Skeletal muscle satellite cell (primary cell): ENCODE results near the gene FECH.

Experiments used
- H3K27me3 ChIP-seq: 2 replicates; pipeline ENCODE4 v1.7.0; 2013; ENCODE audit warnings: low read length; ENCODE audit not compliant: control insufficient read depth, insufficient read depth
- H3K36me3 ChIP-seq: 2 replicates; pipeline ENCODE4 v1.7.0; 2013; ENCODE audit warnings: mild to moderate bottlenecking, control low read depth, low read length; ENCODE audit not compliant: insufficient read depth
- H3K4me1 ChIP-seq: 2 replicates; pipeline ENCODE4 v1.7.0; 2013; ENCODE audit warnings: low read length; ENCODE audit not compliant: control insufficient read depth, insufficient read depth
- H3K4me2 ChIP-seq: 2 replicates; pipeline ENCODE4 v1.7.0; 2013; ENCODE audit warnings: mild to moderate bottlenecking, low read length
- H3K4me3 ChIP-seq: 2 replicates; pipeline ENCODE4 v1.7.0; 2013; ENCODE audit warnings: low read length
- H3K9ac ChIP-seq: 2 replicates; pipeline ENCODE4 v1.7.0; 2013; ENCODE audit warnings: mild to moderate bottlenecking, low read depth, low read length, moderate library complexity
- H3K9me3 ChIP-seq: replicated peaks from 2 replicates; pipeline ENCODE4 v1.7.0; 2013; ENCODE audit warnings: mild to moderate bottlenecking, control low read depth, low read length

Gene FECH

GRCh38 chr18:57543560-57543959 lies 42.9 kb downstream of the FECH start:
- no peak overlapping the region for H3K9ac ChIP-seq
- no peaks in the 10 kb centered on the region for H3K9me3 ChIP-seq
- peaks cover 16% of the 10 kb centered on the region for H3K4me1 ChIP-seq
- H3K4me2 ChIP-seq = no peak overlapping the region
- H3K36me3 ChIP-seq = peaks cover 2% of the 10 kb centered on the region
- no peak overlapping the region for H3K4me3 ChIP-seq
- H3K27me3 ChIP-seq = no peaks in the 10 kb centered on the region

- H3K9me3 ChIP-seq = no peaks in the 10 kb centered on the region
Observed at GRCh38 chr18:57542812-57543427, 43.6 kb downstream of the FECH start.

GRCh38 chr18:57542126-57542525 lies 44.4 kb downstream of the FECH start:
- Histone ChIP-seq H3K27me3 (no peaks in the 10 kb centered on the region), H3K4me1 (peaks cover 16% of the 10 kb centered on the region), H3K9me3 (no peaks in the 10 kb centered on the region), H3K4me2 (no peak overlapping the region), H3K9ac (peak overlapping the region; percentile 29), H3K36me3 (no peaks in the 10 kb centered on the region), H3K4me3 (no peak overlapping the region)

More at GRCh38 chr18:57542812-57543427, 43.6 kb downstream of the FECH start:
- Histone ChIP-seq H3K36me3 (no peaks in the 10 kb centered on the region), H3K27me3 (no peaks in the 10 kb centered on the region), H3K4me2 (peak overlapping the region; percentile 6), H3K9ac (peak overlapping the region; percentile 29), H3K4me1 (peaks cover 16% of the 10 kb centered on the region), H3K4me3 (no peak overlapping the region)

- H3K9me3 ChIP-seq = no peaks in the 10 kb centered on the region
- no peak overlapping the region for H3K4me3 ChIP-seq
- H3K36me3 ChIP-seq = no peaks in the 10 kb centered on the region
- peaks cover 16% of the 10 kb centered on the region for H3K4me1 ChIP-seq
- no peaks in the 10 kb centered on the region for H3K27me3 ChIP-seq
- no peak overlapping the region for H3K4me2 ChIP-seq
- H3K9ac ChIP-seq = no peak overlapping the region
Observed at GRCh38 chr18:57539702-57540101, 46.8 kb downstream of the FECH start.

- H3K4me2 ChIP-seq = no peak overlapping the region
- no peaks in the 10 kb centered on the region for H3K36me3 ChIP-seq
- H3K9me3 ChIP-seq = no peaks in the 10 kb centered on the region
- peaks cover 17% of the 10 kb centered on the region for H3K4me1 ChIP-seq
- no peak overlapping the region for H3K4me3 ChIP-seq
- H3K9ac ChIP-seq = no peak overlapping the region
- H3K27me3 ChIP-seq = no peaks in the 10 kb centered on the region
Observed at GRCh38 chr18:57538614-57539013, 47.9 kb downstream of the FECH start.

GRCh38 chr18:57534511-57534909 lies 52.0 kb downstream of the FECH start:
- Histone ChIP-seq H3K9ac (no peak overlapping the region), H3K4me3 (no peak overlapping the region), H3K9me3 (no peaks in the 10 kb centered on the region), H3K4me2 (no peak overlapping the region), H3K4me1 (peaks cover 9% of the 10 kb centered on the region), H3K27me3 (peaks cover 13% of the 10 kb centered on the region), H3K36me3 (no peaks in the 10 kb centered on the region)

- Histone ChIP-seq H3K36me3 (no peaks in the 10 kb centered on the region), H3K4me3 (no peak overlapping the region), H3K4me2 (no peak overlapping the region), H3K4me1 (peaks cover 9% of the 10 kb centered on the region), H3K27me3 (peaks cover 18% of the 10 kb centered on the region), H3K9me3 (no peaks in the 10 kb centered on the region), H3K9ac (no peak overlapping the region)
Observed at GRCh38 chr18:57533868-57534510, 52.5 kb downstream of the FECH start.

- Histone ChIP-seq H3K9me3 (no peaks in the 10 kb centered on the region), H3K4me2 (no peak overlapping the region), H3K27me3 (peaks cover 25% of the 10 kb centered on the region), H3K4me3 (no peak overlapping the region), H3K4me1 (peaks cover 9% of the 10 kb centered on the region), H3K36me3 (no peaks in the 10 kb centered on the region), H3K9ac (no peak overlapping the region)
Observed at GRCh38 chr18:57533006-57533867, 53.3 kb downstream of the FECH start.

- no peaks in the 10 kb centered on the region for H3K36me3 ChIP-seq
- H3K4me2 ChIP-seq = no peak overlapping the region
- H3K27me3 ChIP-seq = peaks cover 43% of the 10 kb centered on the region
- H3K9ac ChIP-seq = no peak overlapping the region
- H3K4me1 ChIP-seq = peaks cover 9% of the 10 kb centered on the region
- no peak overlapping the region for H3K4me3 ChIP-seq
- H3K9me3 ChIP-seq = no peaks in the 10 kb centered on the region
Observed at GRCh38 chr18:57529151-57529550, 57.4 kb downstream of the FECH start.

- Histone ChIP-seq H3K4me2 (no peak overlapping the region), H3K36me3 (no peaks in the 10 kb centered on the region), H3K27me3 (peaks cover 51% of the 10 kb centered on the region), H3K9me3 (no peaks in the 10 kb centered on the region), H3K9ac (no peak overlapping the region), H3K4me3 (no peak overlapping the region), H3K4me1 (no peaks in the 10 kb centered on the region)
Observed at GRCh38 chr18:57527556-57528229, 58.8 kb downstream of the FECH start.
